OCI-LY3 (cell line): ENCODE data around the gene KDM4E.

Experiments used
- EZH2phosphoT487 ChIP-seq: fragments of 200-600 bp; shearing (Covaris generic); IDR thresholded peaks from 2 replicates; pipeline ENCODE4 v1.6.1; 2018; ENCODE audit warnings: antibody characterized with exemption, mixed run types, low read depth
- TF ChIP-seq, protein P1 (sequence below): fragments of 200-600, 300-600 bp; sonication (generic); IDR thresholded peaks from 2 replicates; pipeline ENCODE4 v1.5.1; 2014; ENCODE audit warnings: antibody characterized with exemption, low read length, low read depth

DNA sequence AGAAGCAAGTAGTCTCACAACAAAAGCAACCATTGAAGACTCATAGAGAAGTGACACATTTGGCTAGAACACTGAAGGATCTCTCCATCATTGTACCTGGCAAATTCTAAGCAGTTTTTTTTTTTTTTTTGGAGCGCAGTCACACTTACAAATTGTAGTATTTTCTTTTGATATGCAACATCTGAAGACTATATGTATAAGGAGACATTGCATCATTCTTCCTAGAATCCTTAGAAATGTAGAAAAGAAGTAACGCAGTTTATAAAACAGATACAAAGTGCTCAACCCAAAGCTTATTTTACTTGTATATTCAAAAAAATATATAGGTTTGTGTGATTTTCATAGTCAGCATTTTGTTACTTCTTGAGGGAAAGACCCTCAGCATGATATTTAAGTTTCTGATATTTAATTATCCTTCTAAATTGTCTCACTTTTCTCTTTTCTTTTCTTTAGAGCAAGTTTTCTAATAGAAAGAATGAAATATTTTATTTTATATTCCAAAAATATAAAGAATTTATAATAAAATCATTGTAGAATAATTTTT is 31.6 kb upstream of the KDM4E start:
- TF ChIP-seq, protein P1, sequence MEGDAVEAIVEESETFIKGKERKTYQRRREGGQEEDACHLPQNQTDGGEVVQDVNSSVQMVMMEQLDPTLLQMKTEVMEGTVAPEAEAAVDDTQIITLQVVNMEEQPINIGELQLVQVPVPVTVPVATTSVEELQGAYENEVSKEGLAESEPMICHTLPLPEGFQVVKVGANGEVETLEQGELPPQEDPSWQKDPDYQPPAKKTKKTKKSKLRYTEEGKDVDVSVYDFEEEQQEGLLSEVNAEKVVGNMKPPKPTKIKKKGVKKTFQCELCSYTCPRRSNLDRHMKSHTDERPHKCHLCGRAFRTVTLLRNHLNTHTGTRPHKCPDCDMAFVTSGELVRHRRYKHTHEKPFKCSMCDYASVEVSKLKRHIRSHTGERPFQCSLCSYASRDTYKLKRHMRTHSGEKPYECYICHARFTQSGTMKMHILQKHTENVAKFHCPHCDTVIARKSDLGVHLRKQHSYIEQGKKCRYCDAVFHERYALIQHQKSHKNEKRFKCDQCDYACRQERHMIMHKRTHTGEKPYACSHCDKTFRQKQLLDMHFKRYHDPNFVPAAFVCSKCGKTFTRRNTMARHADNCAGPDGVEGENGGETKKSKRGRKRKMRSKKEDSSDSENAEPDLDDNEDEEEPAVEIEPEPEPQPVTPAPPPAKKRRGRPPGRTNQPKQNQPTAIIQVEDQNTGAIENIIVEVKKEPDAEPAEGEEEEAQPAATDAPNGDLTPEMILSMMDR = no peak
- TF ChIP-seq EZH2phosphoT487 = no peak
